ENCODE results near the gene DACT1. TPM values are rescaled to one million over a fixed set of nuclear protein-coding genes. Genes with fewer than 3 reads are reported as not detected.

DACT1 gene
- total RNA-seq, 1 experiment from 2014 or later = 4.4 TPM

DNA sequence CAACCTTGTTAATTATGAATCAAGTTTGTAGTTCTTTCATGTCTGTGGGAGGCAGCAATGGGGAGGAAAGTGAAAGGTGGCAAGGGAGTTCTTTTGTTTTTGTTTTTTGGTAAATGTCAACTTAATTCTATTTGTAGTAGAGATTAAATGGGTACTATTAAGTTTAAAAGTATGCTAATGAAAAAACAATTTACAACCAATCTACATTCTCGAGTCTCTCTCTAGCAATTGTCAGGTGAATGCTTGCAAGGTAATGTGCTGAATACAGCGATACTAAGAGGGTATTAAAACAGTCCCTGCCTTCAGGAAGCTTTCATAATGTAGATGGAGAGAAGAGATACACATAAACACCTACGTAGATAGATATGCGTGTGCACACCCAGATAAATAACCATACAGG is 1.6 kb upstream of the DACT1 start:
- Histone ChIP-seq H3K79me2 (ENCODE audit: insufficient read depth, low read length) (peaks cover 13% of the 10 kb centered on the region; the same call in 1 of the 2 replicates), H4K8ac (replicated peaks; ENCODE audit: insufficient read length, low read depth, low read length) (no peak overlapping the region), H2BK15ac (ENCODE audit: low read depth, low read length) (no peak overlapping the region), H3K23me2 (ENCODE audit: insufficient read length, low read depth, low read length, poor library complexity, severe bottlenecking) (peaks cover 19% of the 10 kb centered on the region), H3K4ac (ENCODE audit: low read depth, low read length) (no peak overlapping the region), H2BK5ac (ENCODE audit: insufficient read length, low read length) (no peak overlapping the region), H4K91ac (ENCODE audit: insufficient read length, low read depth, low read length) (no peak overlapping the region), H2BK120ac (ENCODE audit: low read depth, low read length, poor library complexity, severe bottlenecking) (no peak overlapping the region), H2AK5ac (ENCODE audit: insufficient read length, low read length) (no peak overlapping the region), H3K4me1 (ENCODE audit: insufficient read depth, low read length) (peaks cover 14% of the 10 kb centered on the region), H3K14ac (ENCODE audit: insufficient read depth, low read length) (no peak overlapping the region), H3K9ac (ENCODE audit: extremely low read depth, insufficient read length, low read length) (no peak overlapping the region), H2BK12ac (ENCODE audit: insufficient read length, low read depth, low read length) (no peak overlapping the region), H4K20me1 (ENCODE audit: control insufficient read depth, insufficient read depth, insufficient read length) (no peaks in the 10 kb centered on the region), H3K27me3 (ENCODE audit: insufficient read depth, low read length) (peaks cover 2% of the 10 kb centered on the region; the same call in 1 of the 2 replicates), H3K27ac (ENCODE audit: insufficient read length, low read depth, low read length) (no peak overlapping the region), H3K4me2 (ENCODE audit: insufficient read depth, insufficient read length, low read length) (no peak overlapping the region), H3K23ac (ENCODE audit: insufficient read length, low read depth, low read length) (no peak overlapping the region), H2AFZ (ENCODE audit: low read length) (no peak overlapping the region), H3K56ac (ENCODE audit: insufficient read length, low read depth, low read length) (no peak overlapping the region), H3K79me1 (ENCODE audit: insufficient read depth, low read depth, low read length, poor library complexity, severe bottlenecking) (no peaks in the 10 kb centered on the region), H3K9me3 (ENCODE audit: control insufficient read depth, low read depth, low read length) (no peaks in the 10 kb centered on the region), H3K18ac (ENCODE audit: insufficient read length, low read depth, low read length) (no peak overlapping the region), H3T11ph (ENCODE audit: low read length) (no peak overlapping the region), H2BK20ac (ENCODE audit: low read depth, low read length, poor library complexity, severe bottlenecking) (no peak overlapping the region), H4K5ac (ENCODE audit: insufficient read length, low read depth, low read length) (no peak overlapping the region)
- peak overlapping the region in 1 of 2 experiments; percentile 16; a peak in 2 of 5 replicates for H3K4me3 Mint-ChIP-seq
- H3K27ac Mint-ChIP-seq = no peak overlapping the region
- no peaks in the 10 kb centered on the region; a peak in 1 of 7 replicates for H3K36me3 Mint-ChIP-seq (ENCODE audit: insufficient read depth in 1 of 3, low read depth in 3 of 3)
- no CpG with 5 or more reads among the region's 4 CpGs for WGBS (ENCODE audit: extremely low coverage, insufficient read length, low lambda C conversion rate)
- no peak for DNase-seq
- H3K27me3 Mint-ChIP-seq (ENCODE audit: low read depth) = peaks cover 72% of the 10 kb centered on the region
- TF ChIP-seq, protein P1, sequence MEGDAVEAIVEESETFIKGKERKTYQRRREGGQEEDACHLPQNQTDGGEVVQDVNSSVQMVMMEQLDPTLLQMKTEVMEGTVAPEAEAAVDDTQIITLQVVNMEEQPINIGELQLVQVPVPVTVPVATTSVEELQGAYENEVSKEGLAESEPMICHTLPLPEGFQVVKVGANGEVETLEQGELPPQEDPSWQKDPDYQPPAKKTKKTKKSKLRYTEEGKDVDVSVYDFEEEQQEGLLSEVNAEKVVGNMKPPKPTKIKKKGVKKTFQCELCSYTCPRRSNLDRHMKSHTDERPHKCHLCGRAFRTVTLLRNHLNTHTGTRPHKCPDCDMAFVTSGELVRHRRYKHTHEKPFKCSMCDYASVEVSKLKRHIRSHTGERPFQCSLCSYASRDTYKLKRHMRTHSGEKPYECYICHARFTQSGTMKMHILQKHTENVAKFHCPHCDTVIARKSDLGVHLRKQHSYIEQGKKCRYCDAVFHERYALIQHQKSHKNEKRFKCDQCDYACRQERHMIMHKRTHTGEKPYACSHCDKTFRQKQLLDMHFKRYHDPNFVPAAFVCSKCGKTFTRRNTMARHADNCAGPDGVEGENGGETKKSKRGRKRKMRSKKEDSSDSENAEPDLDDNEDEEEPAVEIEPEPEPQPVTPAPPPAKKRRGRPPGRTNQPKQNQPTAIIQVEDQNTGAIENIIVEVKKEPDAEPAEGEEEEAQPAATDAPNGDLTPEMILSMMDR (conservative IDR thresholded peaks at IDR 0.05) = no peak
- peaks cover 56 to 65% of the 10 kb centered on the region in 2 experiments for H3K4me1 Mint-ChIP-seq
- no peaks in the 10 kb centered on the region; a peak in 2 of 5 replicates for H3K9me3 Mint-ChIP-seq
